NCI-H1694 (cell line): ENCODE measurements around the gene IRF4.

ENCODE experiments used
- DNase-seq: peaks from one replicate; lab custom pipeline; 2025; lab: John Stamatoyannopoulos, UW

Gene IRF4

GRCh38 chr6:444653-445275 lies 53.2 kb downstream of the IRF4 start:
- DNase-seq: no peak

GRCh38 chr6:445571-446417 lies 54.2 kb downstream of the IRF4 start:
- no peak for DNase-seq

GRCh38 chr6:446418-447366 lies 55.1 kb downstream of the IRF4 start:
- no peak for DNase-seq

- no peak for DNase-seq
Measured at GRCh38 chr6:447381-448165, 56.0 kb downstream of the IRF4 start.

GRCh38 chr6:448296-449056 lies 56.9 kb downstream of the IRF4 start:
- no peak for DNase-seq

- no peak for DNase-seq
Measured at GRCh38 chr6:449057-449430, 57.5 kb downstream of the IRF4 start.

GRCh38 chr6:449486-450419 lies 58.2 kb downstream of the IRF4 start:
- DNase-seq: no peak

- DNase-seq: no peak
Measured at GRCh38 chr6:451336-451735, 59.8 kb downstream of the IRF4 start.

- no peak for DNase-seq
Measured at GRCh38 chr6:451847-452246, 60.3 kb downstream of the IRF4 start.

- DNase-seq: no peak
Measured at GRCh38 chr6:452301-453067, 60.9 kb downstream of the IRF4 start.

GRCh38 chr6:453152-453551 lies 61.6 kb downstream of the IRF4 start:
- no peak for DNase-seq

GRCh38 chr6:454148-454991 lies 62.8 kb downstream of the IRF4 start:
- no peak for DNase-seq

GRCh38 chr6:455006-455585 lies 63.5 kb downstream of the IRF4 start:
- no peak for DNase-seq

GRCh38 chr6:455835-456234 lies 64.3 kb downstream of the IRF4 start:
- DNase-seq: no peak

GRCh38 chr6:456358-456867 lies 64.9 kb downstream of the IRF4 start:
- DNase-seq: no peak

GRCh38 chr6:456887-457286 lies 65.3 kb downstream of the IRF4 start:
- no peak for DNase-seq
